Caki2 (cell line): ENCODE results near the gene TFPI. TPM values are rescaled to one million over a fixed set of nuclear protein-coding genes. Genes with fewer than 3 reads are reported as not detected.

ENCODE experiments used
- DNase-seq: peaks from one replicate; pipeline ENCODE4 v3.0.0-alpha.2; 2015; ENCODE audit warnings: low read depth
- in situ Hi-C: cut with HindIII; loops from 2 replicates; pipeline ENCODE4 v1.10.0; 2016; ENCODE audit warnings: low sequenced_read_pairs, low pct_unique_long_range_greater_than_20kb, mixed read lengths
- total RNA-seq: library from RNA; depleted of rRNA; stranded (reverse); fragments of >200 nt; shearing (Covaris generic); gene quantifications from 2 replicates; pipeline ENCODE4 v1.2.3, GENCODE V29; 2014; ENCODE audit warnings: low replicate concordance; rRNA removed

TFPI gene
- total RNA-seq, 1 experiment from 2014 or later: 32.6 TPM

- in situ Hi-C loops: no loop called here
- no peak for DNase-seq
These were observed 107.5 kb downstream of the TFPI start for GRCh38 chr2:187446711-187447110.

- no peak for DNase-seq
- in situ Hi-C loops: no loop called here
These were observed 109.2 kb downstream of the TFPI start for GRCh38 chr2:187445051-187445450.

GRCh38 chr2:187442778-187443177 lies 111.5 kb downstream of the TFPI start:
- in situ Hi-C loops: no loop called here
- DNase-seq: no peak

GRCh38 chr2:187442378-187442777 lies 111.9 kb downstream of the TFPI start:
- no peak for DNase-seq
- in situ Hi-C loops: no loop called here

- no peak for DNase-seq
- in situ Hi-C loops: no loop called here
These were observed 114.0 kb downstream of the TFPI start for GRCh38 chr2:187440101-187440675.

- in situ Hi-C loops: no loop called here
- DNase-seq: no peak
These were observed 115.8 kb downstream of the TFPI start for GRCh38 chr2:187438455-187438854.

GRCh38 chr2:187435756-187436155 lies 118.5 kb downstream of the TFPI start:
- in situ Hi-C loops: no loop called here
- no peak for DNase-seq

GRCh38 chr2:187435078-187435477 lies 119.2 kb downstream of the TFPI start:
- no peak for DNase-seq
- in situ Hi-C loops: no loop called here

- DNase-seq: no peak
- in situ Hi-C loops: no loop called here
These were observed 119.9 kb downstream of the TFPI start for GRCh38 chr2:187434342-187434785.

- no peak for DNase-seq
- in situ Hi-C loops: no loop called here
These were observed 122.3 kb downstream of the TFPI start for GRCh38 chr2:187431911-187432310.

GRCh38 chr2:187429989-187430388 lies 124.2 kb downstream of the TFPI start:
- in situ Hi-C loops: no loop called here
- no peak for DNase-seq

- in situ Hi-C loops: no loop called here
- DNase-seq: no peak
These were observed 130.1 kb downstream of the TFPI start for GRCh38 chr2:187424146-187424545.

GRCh38 chr2:187422282-187422681 lies 132.0 kb downstream of the TFPI start:
- DNase-seq: no peak
- in situ Hi-C loops: no loop called here

GRCh38 chr2:187421519-187421918 lies 132.7 kb downstream of the TFPI start:
- in situ Hi-C loops: no loop called here
- DNase-seq: no peak

GRCh38 chr2:187419808-187420207 lies 134.4 kb downstream of the TFPI start:
- DNase-seq: no peak
- in situ Hi-C loops: no loop called here

GRCh38 chr2:187415449-187415848 lies 138.8 kb downstream of the TFPI start:
- DNase-seq: no peak
- in situ Hi-C loops: no loop called here

Other genes with a start within 250 kb of the TFPI start
- gene CALCRL, start 106.2 kb downstream of the TFPI start, total RNA-seq: 0.14 and 2.8 TPM in 2 replicates